SH-SY5Y (cell line): ENCODE measurements around the gene COPS9.

Experiments
- GATA2 ChIP-seq: IDR thresholded peaks from 2 replicates; pipeline ENCODE4 v1.6.1; 2011; ENCODE audit warnings: mild to moderate bottlenecking, low read depth, low read length
- GATA3 ChIP-seq: IDR thresholded peaks from 2 replicates; pipeline ENCODE4 v1.6.1; 2011; ENCODE audit warnings: low read depth, mild to moderate bottlenecking, low read length, moderate library complexity

DNA sequence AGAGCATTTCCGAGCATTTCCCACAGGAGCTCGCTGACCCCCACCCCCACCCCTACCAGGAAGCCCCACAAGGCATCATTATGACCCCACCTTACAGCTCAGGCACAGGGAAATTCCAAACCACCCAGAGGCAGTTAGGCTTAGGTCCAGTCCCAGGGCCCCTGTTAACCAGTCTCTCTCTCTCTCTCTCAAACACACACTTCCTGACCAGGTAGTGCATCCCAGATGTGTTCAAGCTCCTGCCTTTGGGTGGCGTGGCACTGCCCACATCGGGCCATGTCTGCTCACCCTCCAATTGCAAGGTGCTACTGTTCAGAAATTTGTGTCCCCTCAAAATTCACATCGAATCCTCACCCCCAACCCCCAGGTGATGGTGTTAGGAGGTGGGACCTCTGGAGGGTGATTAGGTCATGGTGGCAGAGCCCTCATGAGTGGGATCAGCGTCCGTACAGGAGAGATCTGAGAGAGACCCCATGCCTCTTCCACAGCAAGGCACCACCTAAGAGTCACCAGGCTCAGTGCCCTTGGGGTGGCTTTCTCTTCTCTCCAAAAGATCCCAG lies 8.8 kb downstream of the COPS9 start:
- TF ChIP-seq GATA3 (no peak), GATA2 (no peak)
